Karpas-422 (cell line): ENCODE data around the gene MAGEB17. TPM values are rescaled to one million over a fixed set of nuclear protein-coding genes. Genes with fewer than 3 reads are reported as not detected.

Source experiments
- DNase-seq: peaks from one replicate; pipeline ENCODE4 v3.0.0-alpha.2; 2015
- H2AFZ ChIP-seq: fragments of 200-600 bp; sonication (generic); 2 replicates; pipeline ENCODE4 v1.6.1; 2014; ENCODE audit warnings: antibody characterized with exemption, low read length, mixed read lengths
- H3K27ac ChIP-seq: fragments of 200-600 bp; sonication (generic); 2 replicates; pipeline ENCODE4 v1.5.1; 2014; ENCODE audit warnings: mild to moderate bottlenecking, low read length, moderate library complexity
- H3K27me3 ChIP-seq: fragments of 200-600 bp; sonication (generic); 2 replicates; pipeline ENCODE4 v1.6.1; 2014; ENCODE audit warnings: low read length, mixed read lengths
- H3K36me3 ChIP-seq: fragments of 200-600 bp; sonication (generic); 2 replicates; pipeline ENCODE4 v1.6.1; 2014; ENCODE audit warnings: low read length, mixed read lengths; ENCODE audit not compliant: insufficient read depth
- H3K4me1 ChIP-seq: fragments of 200-600 bp; sonication (generic); 2 replicates; pipeline ENCODE4 v1.6.1; 2014; ENCODE audit warnings: mild to moderate bottlenecking, low read length, mixed read lengths
- H3K4me2 ChIP-seq: fragments of 200-600 bp; sonication (generic); 2 replicates; pipeline ENCODE4 v1.6.1; 2014; ENCODE audit warnings: low read length, low read depth, mild to moderate bottlenecking; ENCODE audit not compliant: poor library complexity, severe bottlenecking
- H3K4me3 ChIP-seq: fragments of 200-600 bp; sonication (generic); 2 replicates; pipeline ENCODE4 v1.5.1; 2014; ENCODE audit warnings: mild to moderate bottlenecking, antibody characterized with exemption, low read length, mixed read lengths
- H3K79me2 ChIP-seq: fragments of 200-600 bp; sonication (generic); 2 replicates; pipeline ENCODE4 v1.6.1; 2014; ENCODE audit warnings: mild to moderate bottlenecking, low read length, mixed read lengths
- H3K9ac ChIP-seq: fragments of 200-600 bp; sonication (generic); 2 replicates; pipeline ENCODE4 v1.6.0; 2014; ENCODE audit warnings: low read length
- H3K9me2 ChIP-seq: fragments of 200-600 bp; sonication (generic), shearing (Covaris generic); replicated peaks from 2 replicates; pipeline ENCODE4 v1.6.0; 2014; ENCODE audit warnings: mild to moderate bottlenecking, low read length, moderate library complexity; ENCODE audit not compliant: insufficient read depth
- H3K9me3 ChIP-seq: fragments of 300-700, 200-600 bp; sonication (generic); 2 replicates; pipeline ENCODE4 v1.6.1; 2014; ENCODE audit warnings: low read length, mixed read lengths
- H4K20me1 ChIP-seq: fragments of 200-600 bp; sonication (generic); 2 replicates; pipeline ENCODE4 v1.6.1; 2014; ENCODE audit warnings: mild to moderate bottlenecking, antibody characterized with exemption, low read length, low read depth; ENCODE audit not compliant: insufficient read depth
- total RNA-seq: library from RNA; depleted of rRNA; stranded (reverse); fragments of >200 nt; shearing (Covaris generic); gene quantifications from 2 replicates; pipeline ENCODE4 v1.2.3, GENCODE V29; 2014; ENCODE audit warnings: low replicate concordance; rRNA removed

Gene MAGEB17
- total RNA-seq = not detected in 2 replicates

DNA sequence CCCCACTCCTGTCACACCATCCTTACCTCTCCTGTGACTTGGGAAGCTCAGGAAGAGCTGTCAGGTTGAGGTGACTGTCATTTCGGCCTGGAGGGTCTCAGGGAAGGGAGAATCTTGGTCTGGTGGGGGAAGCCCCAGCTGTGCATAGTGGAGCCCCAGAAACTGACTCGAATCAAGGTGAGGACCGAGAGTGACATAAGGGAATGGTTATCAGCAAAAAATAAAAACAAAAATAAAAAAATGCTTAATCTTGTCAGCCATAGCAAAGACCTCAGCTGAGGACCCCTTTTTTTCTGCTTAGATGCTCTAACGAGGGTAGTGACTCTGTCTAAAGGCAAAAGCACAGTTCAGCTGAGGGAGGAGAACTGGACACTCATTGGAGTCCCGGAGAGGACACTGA is at the start of gene MAGEB17:
MAGEB17 (plus strand) TSS at position 301 of the 400 bp plus-strand sequence. CDS start 2,902 bp downstream, outside the sequence.
- Histone ChIP-seq H4K20me1 (no peaks in the 10 kb centered on the region), H3K4me3 (no peak within 1 kb of the TSS), H3K9me2 (no peaks in the 10 kb centered on the region), H3K4me2 (no peak within 1 kb of the TSS), H2AFZ (no peak within 1 kb of the TSS), H3K27ac (no peak within 1 kb of the TSS), H3K9me3 (no peaks in the 10 kb centered on the region), H3K36me3 (no peaks in the 10 kb centered on the region), H3K27me3 (no peaks in the 10 kb centered on the region), H3K79me2 (no peaks in the 10 kb centered on the region), H3K9ac (no peak within 1 kb of the TSS), H3K4me1 (no peaks in the 10 kb centered on the region)
- no peak for DNase-seq

DNA sequence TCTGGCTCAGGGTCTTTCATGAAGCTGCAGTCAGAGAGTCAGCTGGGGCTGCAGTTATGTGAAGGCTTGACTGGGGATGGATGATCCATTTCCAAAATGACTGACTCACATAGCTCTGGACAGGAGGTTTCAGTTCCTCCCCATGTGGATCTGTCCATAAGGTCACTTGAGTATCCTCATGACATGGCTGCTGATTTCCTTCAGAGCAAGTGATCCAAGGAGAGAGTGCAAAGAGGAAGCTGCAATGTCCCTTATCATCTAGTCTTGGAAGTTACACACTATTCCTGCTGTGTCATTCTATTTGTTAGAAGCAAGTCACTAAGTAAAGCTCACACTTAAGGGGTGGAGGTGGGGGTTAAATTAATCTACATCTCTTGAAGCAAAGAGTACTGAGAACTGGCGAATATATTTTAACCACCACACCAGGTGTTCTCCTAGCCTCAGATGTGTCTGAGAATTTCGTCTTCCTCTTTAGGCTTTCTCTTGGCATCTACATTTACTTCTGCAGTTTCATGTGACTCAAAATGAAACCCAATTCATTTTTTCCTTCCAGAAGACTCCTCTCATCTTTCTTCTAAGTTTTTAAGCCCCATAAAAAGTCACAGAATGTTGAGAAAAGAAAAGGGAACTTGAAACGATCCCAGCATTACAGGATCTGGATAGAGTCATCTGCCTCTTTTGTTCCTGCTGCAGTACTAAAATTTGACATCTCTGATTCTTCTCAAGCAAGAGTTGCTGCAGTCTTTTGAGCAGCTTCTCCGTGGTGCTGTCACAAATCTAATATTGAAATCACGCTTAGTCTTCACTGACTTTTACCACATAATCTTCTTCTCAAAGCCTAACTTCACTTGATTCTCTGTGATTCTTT is 47.7 kb upstream of the MAGEB17 start:
- H3K9ac ChIP-seq = peak overlapping the region; percentile 21; the same call in 1 of the 2 replicates
- H2AFZ ChIP-seq = peak overlapping the region; percentile 25; the same call in 1 of the 2 replicates
- peak overlapping the region; percentile 52 for H3K4me2 ChIP-seq
- peaks cover 50% of the 10 kb centered on the region for H3K4me1 ChIP-seq
- H3K79me2 ChIP-seq = no peaks in the 10 kb centered on the region
- no peaks in the 10 kb centered on the region; the same call in 1 of the 2 replicates for H3K9me2 ChIP-seq
- H3K9me3 ChIP-seq = no peaks in the 10 kb centered on the region
- H3K4me3 ChIP-seq = peak overlapping the region; percentile 22; the same call in 1 of the 2 replicates
- H3K27me3 ChIP-seq = no peaks in the 10 kb centered on the region
- no peaks in the 10 kb centered on the region for H3K36me3 ChIP-seq
- peak overlapping the region; percentile 59 for H3K27ac ChIP-seq
- H4K20me1 ChIP-seq = no peaks in the 10 kb centered on the region
- peak; percentile 69 for DNase-seq

GRCh38 chrX:16120431-16120830 is 46.9 kb upstream of the MAGEB17 start:
- H3K9ac ChIP-seq = no peak overlapping the region
- H3K36me3 ChIP-seq = no peaks in the 10 kb centered on the region
- H3K9me3 ChIP-seq = no peaks in the 10 kb centered on the region
- peak overlapping the region; percentile 59; the same call in 1 of the 2 replicates for H3K27ac ChIP-seq
- no peak overlapping the region for H3K4me3 ChIP-seq
- peak overlapping the region; percentile 52 for H3K4me2 ChIP-seq
- no peaks in the 10 kb centered on the region; the same call in 1 of the 2 replicates for H3K9me2 ChIP-seq
- no peaks in the 10 kb centered on the region for H3K27me3 ChIP-seq
- no peak overlapping the region for H2AFZ ChIP-seq
- H3K79me2 ChIP-seq = no peaks in the 10 kb centered on the region
- peaks cover 42% of the 10 kb centered on the region for H3K4me1 ChIP-seq
- no peaks in the 10 kb centered on the region for H4K20me1 ChIP-seq
- peak; percentile 66 for DNase-seq

DNA sequence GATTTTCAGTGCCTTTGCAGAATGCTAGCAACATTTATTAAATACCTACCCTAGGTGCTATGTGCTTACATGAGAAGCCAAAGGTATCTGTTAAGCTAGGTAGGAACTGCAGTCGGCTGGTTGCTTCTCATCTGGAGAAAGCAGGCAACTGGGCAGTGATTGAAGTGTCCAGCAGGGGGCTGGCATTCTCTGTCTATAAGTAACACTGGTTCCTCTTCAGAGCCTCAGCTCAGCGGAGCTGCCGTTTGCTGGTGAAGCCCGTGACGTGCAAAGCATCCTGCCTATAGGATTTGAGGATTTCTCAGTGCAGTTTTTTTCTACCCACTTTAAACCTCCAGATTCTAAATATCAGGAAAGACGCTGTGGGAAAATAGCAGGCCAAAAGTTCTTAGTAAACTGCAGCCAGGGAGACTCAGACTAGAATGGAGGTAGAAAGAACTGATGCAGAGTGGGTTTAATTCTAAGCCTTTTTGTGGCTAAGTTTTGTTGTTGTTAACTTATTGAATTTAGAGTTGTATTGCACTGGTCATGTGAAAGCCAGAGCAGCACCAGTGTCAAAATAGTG is 44.0 kb upstream of the MAGEB17 start, which contains the start of gene GRPR:
GRPR (plus strand) TSS at position 344 of the 565 bp plus-strand sequence. CDS start 389 bp downstream, outside the sequence.
- H3K27me3 ChIP-seq = no peaks in the 10 kb centered on the region
- H3K9me2 ChIP-seq = no peaks in the 10 kb centered on the region
- no peak within 1 kb of the TSS for H3K4me2 ChIP-seq
- no peak within 1 kb of the TSS for H3K27ac ChIP-seq
- no peaks in the 10 kb centered on the region for H3K36me3 ChIP-seq
- no peaks in the 10 kb centered on the region for H4K20me1 ChIP-seq
- peaks cover 39% of the 10 kb centered on the region for H3K4me1 ChIP-seq
- H3K4me3 ChIP-seq = no peak within 1 kb of the TSS
- no peaks in the 10 kb centered on the region for H3K9me3 ChIP-seq
- DNase-seq = peak; percentile 95
- no peak within 1 kb of the TSS for H3K9ac ChIP-seq
- no peak within 1 kb of the TSS for H2AFZ ChIP-seq
- H3K79me2 ChIP-seq = no peaks in the 10 kb centered on the region

DNA sequence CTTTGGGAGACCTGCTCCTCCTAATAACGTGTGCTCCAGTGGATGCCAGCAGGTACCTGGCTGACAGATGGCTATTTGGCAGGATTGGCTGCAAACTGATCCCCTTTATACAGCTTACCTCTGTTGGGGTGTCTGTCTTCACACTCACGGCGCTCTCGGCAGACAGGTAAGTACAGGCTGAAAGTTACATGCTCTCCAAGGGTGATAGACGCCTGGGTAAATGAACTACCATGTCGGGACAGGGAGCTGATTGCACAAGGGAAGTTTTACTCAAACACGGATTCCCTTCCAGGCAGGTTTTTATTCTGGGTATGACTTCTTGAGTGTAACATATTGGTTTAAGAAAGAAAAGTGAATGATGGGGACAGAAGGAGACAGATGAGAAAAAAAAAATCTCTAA is 43.1 kb upstream of the MAGEB17 start:
- no peak overlapping the region for H3K9ac ChIP-seq

DNA sequence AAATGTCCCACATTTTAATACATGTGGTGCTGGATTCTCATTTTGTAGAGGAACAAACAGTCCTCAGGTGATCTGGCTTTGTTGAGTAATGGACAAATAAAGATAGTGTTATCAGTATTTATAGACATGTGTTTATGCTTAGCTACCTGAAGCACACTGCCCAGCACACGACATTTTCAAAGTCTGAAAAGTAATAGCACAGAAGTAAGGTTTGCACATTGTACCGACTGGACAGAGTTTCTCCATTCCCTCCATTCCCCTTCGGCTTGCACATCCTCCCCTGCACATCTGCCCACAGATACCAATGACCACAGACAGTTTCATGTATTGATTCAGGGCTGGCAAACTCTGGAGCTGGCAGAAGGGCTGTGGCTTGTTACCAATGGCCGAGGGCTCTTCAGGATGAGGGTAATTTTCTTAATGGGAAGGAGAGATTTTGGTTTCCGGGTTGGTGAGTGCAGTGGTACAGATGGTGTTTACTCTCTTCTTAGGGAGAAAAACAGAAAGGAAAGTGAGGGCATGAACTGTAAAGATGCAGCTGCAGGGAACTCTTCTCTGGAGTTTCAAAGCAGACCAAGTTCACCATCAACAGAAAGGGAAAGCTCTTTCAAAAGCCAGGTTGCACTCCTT is 41.6 kb upstream of the MAGEB17 start:
- Histone ChIP-seq H3K4me3 (no peak overlapping the region), H3K4me2 (no peak overlapping the region), H3K79me2 (no peaks in the 10 kb centered on the region), H3K36me3 (no peaks in the 10 kb centered on the region), H3K9me3 (no peaks in the 10 kb centered on the region), H3K27me3 (no peaks in the 10 kb centered on the region), H3K4me1 (peaks cover 19% of the 10 kb centered on the region), H2AFZ (no peak overlapping the region), H4K20me1 (no peaks in the 10 kb centered on the region), H3K9me2 (no peaks in the 10 kb centered on the region), H3K9ac (no peak overlapping the region), H3K27ac (no peak overlapping the region)
- DNase-seq = no peak

More for the DNA sequence above, 43.1 kb upstream of the MAGEB17 start:
- Histone ChIP-seq H2AFZ (no peak overlapping the region), H3K36me3 (no peaks in the 10 kb centered on the region), H3K9me2 (no peaks in the 10 kb centered on the region), H3K4me3 (no peak overlapping the region), H3K9me3 (no peaks in the 10 kb centered on the region), H3K4me1 (peaks cover 32% of the 10 kb centered on the region), H3K4me2 (no peak overlapping the region), H3K27ac (no peak overlapping the region), H3K27me3 (no peaks in the 10 kb centered on the region), H4K20me1 (no peaks in the 10 kb centered on the region), H3K79me2 (no peaks in the 10 kb centered on the region)
- DNase-seq = no peak

- Histone ChIP-seq H3K9me3 (no peaks in the 10 kb centered on the region), H3K27me3 (no peaks in the 10 kb centered on the region), H3K9ac (no peak overlapping the region), H2AFZ (no peak overlapping the region), H4K20me1 (no peaks in the 10 kb centered on the region), H3K4me1 (peaks cover 3% of the 10 kb centered on the region; the same call in 1 of the 2 replicates), H3K4me2 (no peak overlapping the region), H3K79me2 (no peaks in the 10 kb centered on the region), H3K36me3 (no peaks in the 10 kb centered on the region), H3K9me2 (no peaks in the 10 kb centered on the region), H3K27ac (no peak overlapping the region), H3K4me3 (no peak overlapping the region)
- DNase-seq = no peak
These were observed 36.6 kb upstream of the MAGEB17 start for GRCh38 chrX:16130707-16131106.

DNA sequence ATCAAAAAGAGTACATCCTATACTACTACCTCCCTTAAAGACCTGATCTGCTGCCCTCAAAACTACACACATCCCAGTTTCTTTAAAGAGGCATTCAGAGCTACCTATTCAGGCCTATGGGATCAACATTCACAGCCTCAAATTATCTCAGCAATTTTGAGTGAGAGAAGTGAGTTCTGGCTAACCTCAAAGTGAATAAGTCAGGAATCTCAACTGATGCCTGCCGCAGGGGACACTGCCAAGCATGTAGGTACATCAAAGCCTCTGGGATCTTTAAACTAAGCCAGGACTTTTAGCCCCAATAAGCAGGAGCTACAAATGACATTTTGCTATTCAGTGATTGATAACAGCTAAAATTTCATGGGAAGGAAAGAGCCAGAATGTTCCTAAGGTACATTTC is 32.3 kb upstream of the MAGEB17 start:
- no peaks in the 10 kb centered on the region for H3K9me2 ChIP-seq
- peaks cover 12% of the 10 kb centered on the region for H3K4me1 ChIP-seq
- H3K9me3 ChIP-seq = no peaks in the 10 kb centered on the region
- no peak overlapping the region for H3K9ac ChIP-seq
- DNase-seq = no peak
- H3K27me3 ChIP-seq = no peaks in the 10 kb centered on the region
- no peak overlapping the region for H3K4me2 ChIP-seq
- no peak overlapping the region for H3K4me3 ChIP-seq
- no peaks in the 10 kb centered on the region for H4K20me1 ChIP-seq
- no peak overlapping the region for H3K27ac ChIP-seq
- no peaks in the 10 kb centered on the region for H3K36me3 ChIP-seq
- no peaks in the 10 kb centered on the region for H3K79me2 ChIP-seq
- no peak overlapping the region for H2AFZ ChIP-seq
